Neural progenitor cell (in vitro differentiated cells): ENCODE data around the gene R3HCC1L.

ENCODE experiments used
- EZH2 ChIP-seq: fragments of 200-600 bp; sonication (generic); IDR thresholded peaks from 2 replicates; pipeline ENCODE4 v1.6.1; 2017; ENCODE audit warnings: antibody characterized with exemption, mild to moderate bottlenecking, moderate library complexity
- TF ChIP-seq, protein P1 (sequence below): fragments of 200-600 bp; sonication (generic); IDR thresholded peaks from 2 replicates; pipeline ENCODE4 v1.5.1; 2017; ENCODE audit warnings: antibody characterized with exemption, mild to moderate bottlenecking

DNA sequence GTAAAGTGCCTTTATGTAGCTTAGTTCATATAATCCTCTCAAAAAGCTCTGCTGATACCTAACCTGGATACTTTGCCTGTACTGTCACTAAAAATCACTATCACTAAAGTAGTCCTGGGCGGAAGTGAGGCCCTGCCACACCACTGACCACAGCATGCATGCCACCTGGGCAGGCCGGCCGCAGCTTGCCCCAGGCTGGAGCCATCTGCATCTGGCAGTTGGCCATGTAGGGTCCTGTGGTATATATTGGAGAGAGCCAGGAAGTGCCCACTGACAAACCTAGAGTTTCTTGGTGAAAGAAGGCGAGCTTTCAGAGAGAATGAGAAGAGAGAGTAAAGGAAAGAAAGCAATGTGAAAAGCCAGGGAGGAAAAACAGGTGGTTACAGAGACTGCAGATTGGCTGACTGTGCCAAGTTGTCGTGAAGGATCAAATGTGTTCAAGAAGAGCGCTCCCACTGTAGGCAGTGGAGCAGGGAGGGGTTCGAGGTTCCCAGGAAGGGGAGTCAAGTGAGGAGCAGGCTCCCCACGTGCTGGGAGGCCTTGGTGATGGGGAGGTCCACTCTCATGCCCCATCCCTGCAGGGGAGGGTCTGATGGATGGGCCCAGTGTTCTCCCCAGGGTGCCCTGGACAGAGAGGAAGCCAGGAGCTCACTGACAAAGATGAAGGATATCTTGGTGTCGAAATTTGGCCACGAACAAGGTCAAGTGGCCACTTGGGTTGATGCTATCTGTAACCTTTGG lies 119.9 kb downstream of the R3HCC1L start:
- no peak for TF ChIP-seq EZH2
- TF ChIP-seq, protein P1, sequence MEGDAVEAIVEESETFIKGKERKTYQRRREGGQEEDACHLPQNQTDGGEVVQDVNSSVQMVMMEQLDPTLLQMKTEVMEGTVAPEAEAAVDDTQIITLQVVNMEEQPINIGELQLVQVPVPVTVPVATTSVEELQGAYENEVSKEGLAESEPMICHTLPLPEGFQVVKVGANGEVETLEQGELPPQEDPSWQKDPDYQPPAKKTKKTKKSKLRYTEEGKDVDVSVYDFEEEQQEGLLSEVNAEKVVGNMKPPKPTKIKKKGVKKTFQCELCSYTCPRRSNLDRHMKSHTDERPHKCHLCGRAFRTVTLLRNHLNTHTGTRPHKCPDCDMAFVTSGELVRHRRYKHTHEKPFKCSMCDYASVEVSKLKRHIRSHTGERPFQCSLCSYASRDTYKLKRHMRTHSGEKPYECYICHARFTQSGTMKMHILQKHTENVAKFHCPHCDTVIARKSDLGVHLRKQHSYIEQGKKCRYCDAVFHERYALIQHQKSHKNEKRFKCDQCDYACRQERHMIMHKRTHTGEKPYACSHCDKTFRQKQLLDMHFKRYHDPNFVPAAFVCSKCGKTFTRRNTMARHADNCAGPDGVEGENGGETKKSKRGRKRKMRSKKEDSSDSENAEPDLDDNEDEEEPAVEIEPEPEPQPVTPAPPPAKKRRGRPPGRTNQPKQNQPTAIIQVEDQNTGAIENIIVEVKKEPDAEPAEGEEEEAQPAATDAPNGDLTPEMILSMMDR, result no peak
